SW480 (cell line): Measurements from ENCODE around the gene CYSRT1.

ENCODE experiments used
- DNase-seq: peaks from one replicate; pipeline ENCODE4 v3.0.0-alpha.2; 2016; ENCODE audit warnings: low spot score

Gene CYSRT1

GRCh38 chr9:137227054-137227852 lies 2.3 kb downstream of the CYSRT1 start, which contains the start of gene RNF224:
Gene RNF224 (plus strand): TSS chr9:137227502. CDS start chr9:137228336, 834 bp downstream.
- peak; percentile 80 for DNase-seq

- DNase-seq, result no peak
Measured at GRCh38 chr9:137227853-137228505, 3.0 kb downstream of the CYSRT1 start.

- no peak for DNase-seq
Measured at GRCh38 chr9:137228506-137228967, 3.6 kb downstream of the CYSRT1 start.

GRCh38 chr9:137228968-137229896 lies 4.3 kb downstream of the CYSRT1 start:
- DNase-seq, result no peak

GRCh38 chr9:137229903-137230704 lies 5.1 kb downstream of the CYSRT1 start:
- DNase-seq, result no peak

- DNase-seq, result no peak
Measured at GRCh38 chr9:137230705-137231371, 5.9 kb downstream of the CYSRT1 start, which contains the start of gene SLC34A3. Gene SLC34A3 (plus strand): TSS chr9:137230901. CDS start chr9:137231703, 802 bp downstream.

- no peak for DNase-seq
Measured at GRCh38 chr9:137231372-137232039, 6.5 kb downstream of the CYSRT1 start.

- DNase-seq, result no peak
Measured at GRCh38 chr9:137232101-137232500, 7.1 kb downstream of the CYSRT1 start.

GRCh38 chr9:137232510-137232909 lies 7.5 kb downstream of the CYSRT1 start:
- no peak for DNase-seq

GRCh38 chr9:137233143-137233980 lies 8.4 kb downstream of the CYSRT1 start:
- no peak for DNase-seq

GRCh38 chr9:137234055-137234697 lies 9.2 kb downstream of the CYSRT1 start:
- no peak for DNase-seq

- DNase-seq, result no peak
Measured at GRCh38 chr9:137234758-137235423, 9.9 kb downstream of the CYSRT1 start.

- no peak for DNase-seq
Measured at GRCh38 chr9:137235424-137236237, 10.7 kb downstream of the CYSRT1 start.

GRCh38 chr9:137236238-137236935 lies 11.4 kb downstream of the CYSRT1 start:
- DNase-seq, result peak; percentile 71

- no peak for DNase-seq
Measured at GRCh38 chr9:137236936-137237421, 12.0 kb downstream of the CYSRT1 start.
